GM12873 (cell line): ENCODE measurements around the gene RNF157.

Experiments used
- CTCF ChIP-seq: IDR thresholded peaks from 2 replicates; pipeline ENCODE4 v1.5.1; 2012; ENCODE audit warnings: low read depth, mild to moderate bottlenecking, moderate library complexity, low read length, control low read depth; ENCODE audit not compliant: insufficient read depth; ENCODE audit errors: missing control alignments

Gene RNF157

GRCh38 chr17:76272541-76273444 is 32.5 kb upstream of the RNF157 start:
- no peak for TF ChIP-seq CTCF

- TF ChIP-seq CTCF: peak; percentile 24
Observed at GRCh38 chr17:76271669-76272540, 31.6 kb upstream of the RNF157 start.

GRCh38 chr17:76270770-76271668 is 30.7 kb upstream of the RNF157 start:
- no peak for TF ChIP-seq CTCF

GRCh38 chr17:76270127-76270592 is 29.9 kb upstream of the RNF157 start:
- no peak for TF ChIP-seq CTCF

- no peak for TF ChIP-seq CTCF
Observed at GRCh38 chr17:76268991-76269981, 29.0 kb upstream of the RNF157 start.
